IMR-90 (cell line): ENCODE measurements around the gene TCF7. TPM values are rescaled to one million over a fixed set of nuclear protein-coding genes. Genes with fewer than 3 reads are reported as not detected.

Experiments
- ATAC-seq: fragments of 200-7000 bp; cut with Tn5 transposase; 2 replicates; pipeline ENCODE4 v1.9.1; 2020; ENCODE audit warnings: low read depth, mild to moderate bottlenecking, moderate library complexity
- BruUV-seq: library from RNA; stranded (reverse); fragments of 400-500 nt; replicated peaks from 2 replicates; lab custom pipeline; 2021; lab: Mats Ljungman, UMichigan
- CTCF ChIA-PET: fragments of 300-600 bp; formaldehyde crosslinking; extraction: SDS; loops from one replicate; lab custom pipeline; 2021; ENCODE audit warnings: antibody characterized with exemption; lab: Yijun Ruan, JAX
- POLR2A ChIA-PET: fragments of 300-600 bp; sonication (Branson Sonifier 250); formaldehyde crosslinking; loops from one replicate; lab custom pipeline; 2022; ENCODE audit warnings: antibody characterized with exemption; ENCODE audit not compliant: unreplicated experiment; lab: Charles Lee
- DNase-seq: peaks from one replicate; pipeline ENCODE4 v3.0.0; 2013
- H2AFZ ChIP-seq: replicated peaks from 2 replicates; pipeline ENCODE3; 2013; ENCODE audit warnings: low read length, mild to moderate bottlenecking; ENCODE audit not compliant: poor library complexity
- H2AK5ac ChIP-seq: 2 replicates; pipeline ENCODE4 v1.6.1; 2013; ENCODE audit warnings: low read depth, low read length, inconsistent platforms
- H2AK9ac ChIP-seq: replicated peaks from 2 replicates; pipeline ENCODE3; 2013; ENCODE audit warnings: mild to moderate bottlenecking, low read depth, low read length, moderate library complexity; ENCODE audit not compliant: poor library complexity
- H2BK120ac ChIP-seq: 2 replicates; pipeline ENCODE4 v1.6.1; 2013; ENCODE audit warnings: low read depth, low read length, inconsistent platforms
- H2BK15ac ChIP-seq: 3 replicates; pipeline ENCODE4 v1.6.1; 2013; ENCODE audit warnings: low read depth, low read length, inconsistent platforms
- H2BK20ac ChIP-seq: 2 replicates; pipeline ENCODE4 v1.6.1; 2013; ENCODE audit warnings: low read depth, mild to moderate bottlenecking, inconsistent platforms, low read length, moderate library complexity
- H2BK5ac ChIP-seq: 2 replicates; pipeline ENCODE4 v1.6.1; 2013; ENCODE audit warnings: mild to moderate bottlenecking, low read depth, low read length, inconsistent platforms; ENCODE audit not compliant: poor library complexity, severe bottlenecking
- H3K14ac ChIP-seq: replicated peaks from 2 replicates; pipeline ENCODE4 v1.6.1; 2013; ENCODE audit warnings: low read depth, low read length, inconsistent platforms
- H3K18ac ChIP-seq: 2 replicates; pipeline ENCODE4 v1.6.1; 2013; ENCODE audit warnings: low read depth, low read length, control low read depth
- H3K23ac ChIP-seq: 2 replicates; pipeline ENCODE4 v1.6.1; 2013; ENCODE audit warnings: low read depth, low read length, inconsistent platforms
- H3K27ac ChIP-seq: 2 replicates; pipeline ENCODE4 v1.5.1; 2013; ENCODE audit warnings: mild to moderate bottlenecking, control low read depth, low read length; ENCODE audit not compliant: insufficient read depth
- H3K27me3 ChIP-seq: 2 replicates; pipeline ENCODE4 v1.6.1; 2013; ENCODE audit warnings: low read length; ENCODE audit not compliant: control insufficient read depth, insufficient read depth
- H3K36me3 ChIP-seq: 2 replicates; pipeline ENCODE4 v1.6.1; 2013; ENCODE audit warnings: low read length, mixed read lengths; ENCODE audit not compliant: control insufficient read depth, insufficient read depth
- H3K4ac ChIP-seq: 2 replicates; pipeline ENCODE4 v1.6.1; 2013; ENCODE audit warnings: low read depth, low read length, inconsistent platforms
- H3K4me1 ChIP-seq: 2 replicates; pipeline ENCODE4 v1.6.1; 2013; ENCODE audit warnings: low read length, mixed read lengths; ENCODE audit not compliant: control insufficient read depth, insufficient read depth
- H3K4me2 ChIP-seq: 2 replicates; pipeline ENCODE4 v1.6.1; 2013; ENCODE audit warnings: low read depth, mild to moderate bottlenecking, control low read depth, low read length, moderate library complexity
- H3K4me3 ChIP-seq: 2 replicates; pipeline ENCODE4 v1.5.1; 2013; ENCODE audit warnings: low read depth, mild to moderate bottlenecking, control low read depth, low read length, moderate library complexity; ENCODE audit not compliant: insufficient read depth
- H3K56ac ChIP-seq: 2 replicates; pipeline ENCODE4 v1.6.1; 2013; ENCODE audit warnings: low read length, inconsistent platforms; ENCODE audit not compliant: insufficient read depth; ENCODE audit errors: extremely low read depth
- H3K79me1 ChIP-seq, 2 experiments: 2 replicates each; pipeline ENCODE4 v1.6.1; 2013; ENCODE audit warnings: low read length in 2 of 2, inconsistent platforms in 1 of 2, low read depth in 1 of 2
- H3K9ac ChIP-seq: 2 replicates; pipeline ENCODE4 v1.6.1; 2013; ENCODE audit warnings: low read depth, low read length, control low read depth
- H3K9me1 ChIP-seq: 2 replicates; pipeline ENCODE4 v1.6.1; 2013; ENCODE audit warnings: low read length, inconsistent platforms; ENCODE audit not compliant: insufficient read depth
- H3K9me3 ChIP-seq: 2 replicates; pipeline ENCODE4 v1.6.1; 2013; ENCODE audit warnings: low read length; ENCODE audit not compliant: control insufficient read depth, insufficient read depth
- H4K20me1 ChIP-seq: 2 replicates; pipeline ENCODE4 v1.6.1; 2013; ENCODE audit warnings: low read length, inconsistent platforms; ENCODE audit not compliant: insufficient read depth
- H4K5ac ChIP-seq: 2 replicates; pipeline ENCODE4 v1.6.1; 2013; ENCODE audit warnings: mild to moderate bottlenecking, low read depth, low read length, control low read depth
- H4K8ac ChIP-seq, 2 experiments: 2 replicates each; pipeline ENCODE4 v1.6.1; 2013; ENCODE audit warnings: low read depth in 2 of 2, low read length in 2 of 2, control low read depth in 1 of 2, inconsistent platforms in 1 of 2
- H4K91ac ChIP-seq: 2 replicates; pipeline ENCODE4 v1.6.1; 2013; ENCODE audit warnings: low read depth, low read length, inconsistent platforms; ENCODE audit not compliant: insufficient read depth
- MAFK ChIP-seq: IDR thresholded peaks from 2 replicates; pipeline ENCODE4 v1.6.1; 2012; ENCODE audit warnings: low read depth, low read length, improper control_type of control experiment
- WGBS, 2 experiments: methylation state at CpG; one replicate each; pipeline versions ENCODE4 v1.1.5 to v1.1.7; 2013; ENCODE audit warnings: missing lambda C conversion rate in 2 of 2; ENCODE audit not compliant: insufficient read length in 1 of 2; ENCODE audit errors: extremely low coverage in 2 of 2; 5-methylcytosine and 5-hydroxymethylcytosine counted together
- dilution Hi-C: fragments of 300-500 bp; cut with HindIII; formaldehyde crosslinking; loops from one replicate; pipeline ENCODE4 v1.14.3; 2018; ENCODE audit warnings: low sequenced_read_pairs; ENCODE audit not compliant: unreplicated experiment
- in situ Hi-C: fragments of 300-500 bp; cut with MboI; formaldehyde crosslinking; loops from 3 replicates; pipeline ENCODE4 v1.14.3; 2019; ENCODE audit warnings: low sequenced_read_pairs, inconsistent platforms, mixed read lengths
- intact Hi-C: fragments of 100-400 bp; cut with micrococcal nuclease; formaldehyde crosslinking; loops from 2 replicates; pipeline ENCODE4 v1.10.0; 2022
- polyA plus RNA-seq, 3 experiments: library from polyadenylated mRNA; depleted of rRNA; stranded (reverse); fragments of >200 nt; gene quantifications; 2 replicates each; pipeline ENCODE4 v1.2.3, GENCODE V29; 2012; ENCODE audit warnings: low replicate concordance in 1 of 3
- total RNA-seq: library from RNA; depleted of rRNA; stranded (reverse); fragments of >200 nt; gene quantifications from 2 replicates; pipeline ENCODE4 v1.2.3, GENCODE V29; 2012

Gene TCF7
- total and polyA plus RNA-seq, 2 of the 4 experiments (the other 2 are of a cell fraction), result 1.3 to 3.4 TPM

GRCh38 chr5:134128648-134128995 is 14.1 kb downstream of the TCF7 start:
- Histone ChIP-seq H3K4me1 (peaks cover 14% of the 10 kb centered on the region), H3K18ac (no peak overlapping the region), H4K91ac (no peak overlapping the region), H2BK120ac (no peak overlapping the region), H3K27ac (no peak overlapping the region), H4K20me1 (peaks cover 42% of the 10 kb centered on the region), H2BK5ac (no peak overlapping the region), H3K4me3 (no peak overlapping the region), H3K9ac (no peak overlapping the region), H2AK5ac (no peak overlapping the region), H3K4me2 (no peak overlapping the region), H3K27me3 (no peaks in the 10 kb centered on the region), H2BK15ac (no peak overlapping the region), H3K23ac (no peak overlapping the region), H3K56ac (no peak overlapping the region), H4K5ac (no peak overlapping the region), H3K79me1 (peaks cover 5 to 68% of the 10 kb centered on the region in 2 experiments), H2AK9ac (no peak overlapping the region), H2BK20ac (no peak overlapping the region), H2AFZ (no peak overlapping the region), H3K9me3 (no peaks in the 10 kb centered on the region), H3K9me1 (peaks cover 27% of the 10 kb centered on the region), H3K36me3 (peaks cover 29% of the 10 kb centered on the region), H3K14ac (no peak overlapping the region), H3K4ac (no peak overlapping the region), H4K8ac (no peak overlapping the region)
- dilution Hi-C loops (no loop called here), in situ Hi-C loops (no loop called here), intact Hi-C loops (no loop called here)
- 93% methylated on average over 3 of the region's 5 CpGs; no CpG with 5 or more reads in 1 of the 2 experiments for WGBS, 2 experiments
- no peak for TF ChIP-seq MAFK
- BruUV-seq, result no TSS peak
- POLR2A ChIA-PET, result no interaction called here
- CTCF ChIA-PET, result interaction anchor here (1.0 kb wide), 1 partner anchor 89 kb away, joined by 3 read pairs; no protein-coding TSS in a partner anchor
- no peak for ATAC-seq
- no peak for DNase-seq
